Astrocyte (in vitro differentiated cells and primary cell): ENCODE measurements around the gene RNF212.

Source experiments
- EZH2 ChIP-seq: IDR thresholded peaks from 2 replicates; pipeline ENCODE4 v1.6.1; 2012; ENCODE audit warnings: mild to moderate bottlenecking, low read length, inconsistent platforms; ENCODE audit not compliant: insufficient read depth
- TF ChIP-seq, protein P1 (sequence below): IDR thresholded peaks from 2 replicates; pipeline ENCODE4 v1.5.1; 2011; ENCODE audit warnings: low read depth, mild to moderate bottlenecking, inconsistent platforms, low read length, moderate library complexity; ENCODE audit not compliant: insufficient read depth

DNA sequence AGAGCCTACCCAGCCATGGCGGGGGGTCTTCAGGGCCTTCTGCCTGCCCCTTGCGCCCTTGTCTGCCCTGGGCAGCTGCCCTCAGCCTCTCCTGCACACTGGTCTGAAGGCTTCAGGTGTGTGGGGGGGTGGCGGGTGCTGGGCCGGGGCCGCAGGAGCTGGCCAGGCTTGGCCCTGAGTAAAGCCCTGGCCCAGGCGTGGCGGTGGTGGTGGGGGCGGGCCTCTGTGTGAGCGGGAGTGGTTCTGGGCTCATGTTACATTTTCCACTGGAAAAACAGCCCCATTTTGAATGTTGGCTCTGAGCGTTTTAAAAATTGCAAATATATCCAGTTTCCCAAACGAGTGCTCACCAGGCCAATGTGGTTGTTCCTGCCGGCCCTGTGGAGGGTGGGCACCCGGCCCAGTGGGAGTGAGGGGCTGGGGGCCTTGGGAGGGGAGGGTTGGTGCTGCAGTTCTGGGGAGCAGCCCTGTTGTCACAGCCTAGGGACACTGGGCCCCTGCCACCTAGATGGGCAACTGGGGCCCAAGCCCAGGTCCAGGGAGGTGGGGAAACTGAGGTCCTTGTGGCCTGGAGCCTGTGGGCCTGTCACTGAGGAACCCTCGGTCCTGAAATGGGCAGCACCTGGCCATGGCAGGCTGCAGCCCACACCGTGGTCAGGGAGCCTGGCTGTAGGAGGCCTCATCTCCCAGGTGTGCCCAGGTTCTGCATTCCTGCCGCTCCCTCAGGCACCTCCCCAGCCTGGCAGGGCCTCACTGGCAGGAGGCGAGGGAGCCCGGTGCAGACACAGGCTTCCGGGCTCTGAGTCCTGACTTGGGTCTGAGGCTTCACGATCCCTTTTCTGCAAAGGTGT, 73.6 kb downstream of the RNF212 start:
- TF ChIP-seq, protein P1, sequence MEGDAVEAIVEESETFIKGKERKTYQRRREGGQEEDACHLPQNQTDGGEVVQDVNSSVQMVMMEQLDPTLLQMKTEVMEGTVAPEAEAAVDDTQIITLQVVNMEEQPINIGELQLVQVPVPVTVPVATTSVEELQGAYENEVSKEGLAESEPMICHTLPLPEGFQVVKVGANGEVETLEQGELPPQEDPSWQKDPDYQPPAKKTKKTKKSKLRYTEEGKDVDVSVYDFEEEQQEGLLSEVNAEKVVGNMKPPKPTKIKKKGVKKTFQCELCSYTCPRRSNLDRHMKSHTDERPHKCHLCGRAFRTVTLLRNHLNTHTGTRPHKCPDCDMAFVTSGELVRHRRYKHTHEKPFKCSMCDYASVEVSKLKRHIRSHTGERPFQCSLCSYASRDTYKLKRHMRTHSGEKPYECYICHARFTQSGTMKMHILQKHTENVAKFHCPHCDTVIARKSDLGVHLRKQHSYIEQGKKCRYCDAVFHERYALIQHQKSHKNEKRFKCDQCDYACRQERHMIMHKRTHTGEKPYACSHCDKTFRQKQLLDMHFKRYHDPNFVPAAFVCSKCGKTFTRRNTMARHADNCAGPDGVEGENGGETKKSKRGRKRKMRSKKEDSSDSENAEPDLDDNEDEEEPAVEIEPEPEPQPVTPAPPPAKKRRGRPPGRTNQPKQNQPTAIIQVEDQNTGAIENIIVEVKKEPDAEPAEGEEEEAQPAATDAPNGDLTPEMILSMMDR = no peak
- TF ChIP-seq EZH2 = no peak
